ENCODE results near the gene FSTL5. TPM values are rescaled to one million over a fixed set of nuclear protein-coding genes. Genes with fewer than 3 reads are reported as not detected.

FSTL5 gene
- total and polyA plus RNA-seq, 4 donors = 28.3 to 83.4 (median 33.7) TPM

DNA sequence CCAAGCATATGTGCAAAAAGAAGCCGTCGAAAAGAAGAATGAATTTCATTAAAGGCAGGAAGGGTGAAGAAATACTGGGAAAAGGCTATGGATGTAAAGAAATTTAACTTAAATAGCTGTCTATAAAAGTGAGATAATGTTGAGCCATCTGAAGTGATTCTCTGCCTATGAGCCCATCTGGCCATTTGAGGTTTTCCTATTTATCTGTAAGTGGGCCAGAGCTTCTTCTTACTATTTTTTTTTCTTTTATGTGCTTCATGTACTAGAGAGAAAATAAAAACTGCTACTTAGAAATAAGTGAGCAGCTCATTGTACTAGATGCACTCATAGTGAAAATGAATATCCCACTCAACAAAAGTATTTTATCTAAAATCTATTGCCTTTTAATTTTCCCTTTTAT, 725.7 kb downstream of the FSTL5 start:
- H3K36me3 ChIP-seq (ENCODE audit: control insufficient read depth, insufficient read depth, low read length) = no peaks in the 10 kb centered on the region
- no peak overlapping the region for H3K4me3 ChIP-seq (ENCODE audit: low read depth, low read length)
- peak in 1 of 6 donors; percentile 6 for DNase-seq (ENCODE audit: low read depth in 4 of 6, low spot score in 6 of 6)
- H3K4me1 ChIP-seq (ENCODE audit: control insufficient read depth, insufficient read depth, low read length) = no peaks in the 10 kb centered on the region
- 57% methylated on average over 2 of the region's 2 CpGs for WGBS (ENCODE audit: insufficient coverage)
- peaks cover 2% of the 10 kb centered on the region for H3K9me3 ChIP-seq (ENCODE audit: control insufficient read depth, insufficient read depth, low read length)
- no peaks in the 10 kb centered on the region for H3K27me3 ChIP-seq (ENCODE audit: control insufficient read depth, insufficient read depth, low read length)
- H3K27ac ChIP-seq (ENCODE audit: low read depth, low read length) = no peak overlapping the region

DNA sequence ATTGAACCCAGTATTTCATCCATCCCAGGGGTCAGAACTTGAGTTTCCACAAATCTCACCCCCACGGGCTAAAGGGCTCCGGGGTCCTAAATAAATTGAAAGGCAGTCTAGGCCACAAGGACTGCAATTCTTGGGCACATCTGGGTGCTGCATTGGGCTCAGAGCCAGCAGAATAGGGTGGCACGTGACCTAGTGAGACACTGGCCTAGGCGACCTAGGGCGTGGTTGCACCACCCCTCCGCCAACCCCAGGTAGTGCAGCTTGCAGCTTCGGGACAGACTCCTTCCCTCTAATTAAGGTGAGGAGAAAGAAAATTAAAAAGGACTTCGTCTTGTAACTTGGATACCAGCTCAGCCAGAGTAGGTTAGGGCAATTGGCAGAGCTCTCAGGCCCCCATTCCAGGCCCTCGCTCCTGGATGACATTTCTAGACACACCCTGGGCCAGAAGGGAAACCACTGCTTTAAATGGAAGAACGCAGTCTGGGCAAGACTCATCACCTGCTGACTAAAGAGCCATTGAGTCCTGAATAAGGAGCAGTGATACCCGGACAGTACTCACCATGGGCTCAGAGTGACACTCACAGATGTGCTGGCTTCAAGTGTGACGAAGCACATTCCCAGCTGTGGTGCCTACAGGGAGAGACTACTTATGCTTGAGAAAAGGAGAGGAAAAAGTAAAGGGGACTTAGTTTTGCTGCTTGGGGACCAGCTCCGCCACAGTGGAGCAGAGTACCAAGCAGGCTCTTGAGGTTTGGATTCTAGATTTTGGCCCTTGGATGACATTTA, 735.4 kb downstream of the FSTL5 start:
- Histone ChIP-seq H3K4me1 (ENCODE audit: control insufficient read depth, insufficient read depth, low read length) (no peaks in the 10 kb centered on the region), H3K4me3 (ENCODE audit: low read depth, low read length) (no peak overlapping the region), H3K27me3 (ENCODE audit: control insufficient read depth, insufficient read depth, low read length) (no peaks in the 10 kb centered on the region), H3K27ac (ENCODE audit: low read depth, low read length) (no peak overlapping the region), H3K36me3 (ENCODE audit: control insufficient read depth, insufficient read depth, low read length) (no peaks in the 10 kb centered on the region), H3K9me3 (ENCODE audit: control insufficient read depth, insufficient read depth, low read length) (no peaks in the 10 kb centered on the region)
- 93% methylated on average over 8 of the region's 13 CpGs for WGBS (ENCODE audit: insufficient coverage)
- DNase-seq (ENCODE audit: low read depth in 4 of 6, low spot score in 6 of 6) = no peak

DNA sequence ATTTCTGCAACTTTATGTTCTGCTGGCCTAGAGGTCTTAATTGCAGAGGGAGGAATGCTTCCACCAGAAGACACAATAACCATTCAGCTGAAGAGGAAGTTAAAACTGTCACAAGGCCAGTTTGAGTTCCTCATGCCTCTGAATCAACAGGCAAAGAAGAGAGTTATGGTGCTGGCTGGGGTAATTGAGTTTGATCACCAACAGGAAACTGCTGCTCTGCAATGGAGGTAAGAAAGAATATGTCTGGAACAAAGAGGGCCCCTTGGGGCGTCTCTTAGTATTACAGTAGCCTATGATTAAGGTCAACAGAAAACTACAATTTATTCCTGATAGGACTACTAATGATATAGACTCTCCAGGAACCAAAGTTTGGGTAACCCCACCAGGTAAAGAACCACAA, 744.0 kb downstream of the FSTL5 start:
- H3K36me3 ChIP-seq (ENCODE audit: control insufficient read depth, insufficient read depth, low read length) = no peaks in the 10 kb centered on the region
- H3K9me3 ChIP-seq (ENCODE audit: control insufficient read depth, insufficient read depth, low read length) = no peaks in the 10 kb centered on the region
- no peaks in the 10 kb centered on the region for H3K27me3 ChIP-seq (ENCODE audit: control insufficient read depth, insufficient read depth, low read length)

DNA sequence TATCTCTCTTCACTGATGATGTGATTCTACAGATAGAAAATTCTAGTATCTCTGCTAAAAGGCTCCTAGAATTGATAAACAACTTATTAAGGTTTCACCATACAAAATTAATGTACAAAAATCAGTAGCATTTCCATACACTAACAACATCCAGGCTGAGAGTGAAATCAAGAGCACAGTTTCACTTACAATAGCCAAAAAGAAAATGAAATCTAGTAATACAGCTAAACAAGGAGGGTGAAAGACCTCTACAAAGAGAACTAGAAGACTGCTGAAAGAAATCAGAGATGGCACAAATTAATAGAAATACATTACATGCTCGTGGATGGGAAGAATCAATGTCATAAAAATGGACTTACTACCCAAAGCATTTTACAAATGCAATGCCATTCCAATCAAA, 751.9 kb downstream of the FSTL5 start:
- Histone ChIP-seq H3K4me1 (ENCODE audit: control insufficient read depth, insufficient read depth, low read length) (no peaks in the 10 kb centered on the region), H3K27ac (ENCODE audit: low read depth, low read length) (no peak overlapping the region), H3K27me3 (ENCODE audit: control insufficient read depth, insufficient read depth, low read length) (no peaks in the 10 kb centered on the region), H3K36me3 (ENCODE audit: control insufficient read depth, insufficient read depth, low read length) (no peaks in the 10 kb centered on the region), H3K4me3 (ENCODE audit: low read depth, low read length) (no peak overlapping the region), H3K9me3 (ENCODE audit: control insufficient read depth, insufficient read depth, low read length) (no peaks in the 10 kb centered on the region)
- DNase-seq (ENCODE audit: low read depth in 4 of 6, low spot score in 6 of 6) = no peak
- WGBS (ENCODE audit: insufficient coverage) = no CpG with 5 or more reads among the region's 1 CpG

More for the DNA sequence above, 744.0 kb downstream of the FSTL5 start:
- Histone ChIP-seq H3K27ac (ENCODE audit: low read depth, low read length) (no peak overlapping the region), H3K4me1 (ENCODE audit: control insufficient read depth, insufficient read depth, low read length) (no peaks in the 10 kb centered on the region), H3K4me3 (ENCODE audit: low read depth, low read length) (no peak overlapping the region)
- no peak for DNase-seq (ENCODE audit: low read depth in 4 of 6, low spot score in 6 of 6)
- WGBS (ENCODE audit: insufficient coverage) = no CpG with 5 or more reads among the region's 1 CpG

DNA sequence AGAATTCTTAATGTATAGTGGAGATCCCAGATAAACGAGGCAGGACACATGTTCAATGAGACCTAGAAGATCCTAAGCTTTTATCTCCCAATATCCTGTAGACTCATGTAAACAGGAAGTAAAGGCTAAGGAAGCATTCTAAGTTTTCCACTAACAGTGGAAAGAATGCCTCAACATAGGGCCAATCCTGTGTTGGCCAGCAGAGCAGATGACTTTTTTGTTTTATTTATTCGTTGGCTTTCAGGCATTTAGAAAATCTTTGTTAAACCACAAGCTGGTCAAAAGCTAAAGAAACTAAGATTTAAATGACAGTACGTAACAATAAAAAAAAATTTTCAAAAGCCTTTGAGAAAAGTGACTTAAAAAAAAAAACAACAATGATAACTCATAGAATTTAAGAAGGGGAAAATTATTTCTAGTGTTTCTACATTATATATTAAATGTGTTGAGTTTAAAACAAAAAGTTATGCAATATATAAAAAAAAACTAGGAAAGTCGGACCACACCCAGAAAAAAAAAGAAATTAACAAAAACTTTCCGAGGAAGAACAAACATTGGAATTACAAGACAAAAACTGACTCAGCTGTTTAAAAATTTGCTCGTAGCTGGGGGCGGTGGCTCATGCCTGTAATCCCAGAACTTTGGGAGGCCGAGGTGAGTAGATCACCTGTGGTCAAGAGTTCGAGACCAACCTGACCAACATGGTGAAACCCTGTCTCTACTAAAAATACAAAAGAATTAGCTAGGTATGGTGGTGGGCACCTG, 759.3 kb downstream of the FSTL5 start:
- Histone ChIP-seq H3K27me3 (ENCODE audit: control insufficient read depth, insufficient read depth, low read length) (no peaks in the 10 kb centered on the region), H3K36me3 (ENCODE audit: control insufficient read depth, insufficient read depth, low read length) (no peaks in the 10 kb centered on the region), H3K27ac (ENCODE audit: low read depth, low read length) (no peak overlapping the region), H3K4me1 (ENCODE audit: control insufficient read depth, insufficient read depth, low read length) (no peaks in the 10 kb centered on the region), H3K4me3 (ENCODE audit: low read depth, low read length) (no peak overlapping the region), H3K9me3 (ENCODE audit: control insufficient read depth, insufficient read depth, low read length) (no peaks in the 10 kb centered on the region)
- DNase-seq (ENCODE audit: low read depth in 4 of 6, low spot score in 6 of 6) = no peak
- WGBS (ENCODE audit: insufficient coverage) = 98% methylated on average over 4 of the region's 9 CpGs

DNA sequence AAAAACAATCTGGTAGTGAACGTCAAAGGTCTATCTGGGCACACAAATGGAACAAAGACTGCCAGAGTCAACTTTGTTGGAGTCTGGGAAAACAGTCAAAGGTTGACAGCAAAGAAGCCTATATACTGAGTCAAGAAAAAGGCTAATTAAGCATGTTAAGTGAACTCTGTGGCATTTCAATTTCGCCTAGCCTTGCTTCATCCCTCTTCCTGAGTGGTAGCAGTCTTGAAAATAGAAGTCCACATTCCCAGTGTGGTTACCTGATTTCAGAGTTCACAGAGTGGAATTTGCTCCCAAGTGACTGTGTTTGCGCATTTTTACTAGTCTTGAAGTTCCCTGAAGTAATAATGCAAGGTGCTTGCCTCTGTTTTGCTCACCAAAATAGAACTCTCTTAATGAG, 760.0 kb downstream of the FSTL5 start:
- DNase-seq (ENCODE audit: low read depth in 4 of 6, low spot score in 6 of 6) = no peak
- no peaks in the 10 kb centered on the region for H3K9me3 ChIP-seq (ENCODE audit: control insufficient read depth, insufficient read depth, low read length)
- no peak overlapping the region for H3K27ac ChIP-seq (ENCODE audit: low read depth, low read length)
- H3K4me3 ChIP-seq (ENCODE audit: low read depth, low read length) = no peak overlapping the region
- no peaks in the 10 kb centered on the region for H3K27me3 ChIP-seq (ENCODE audit: control insufficient read depth, insufficient read depth, low read length)
- 83% methylated on average over 1 of the region's 3 CpGs for WGBS (ENCODE audit: insufficient coverage)
- H3K36me3 ChIP-seq (ENCODE audit: control insufficient read depth, insufficient read depth, low read length) = no peaks in the 10 kb centered on the region
- H3K4me1 ChIP-seq (ENCODE audit: control insufficient read depth, insufficient read depth, low read length) = no peaks in the 10 kb centered on the region

DNA sequence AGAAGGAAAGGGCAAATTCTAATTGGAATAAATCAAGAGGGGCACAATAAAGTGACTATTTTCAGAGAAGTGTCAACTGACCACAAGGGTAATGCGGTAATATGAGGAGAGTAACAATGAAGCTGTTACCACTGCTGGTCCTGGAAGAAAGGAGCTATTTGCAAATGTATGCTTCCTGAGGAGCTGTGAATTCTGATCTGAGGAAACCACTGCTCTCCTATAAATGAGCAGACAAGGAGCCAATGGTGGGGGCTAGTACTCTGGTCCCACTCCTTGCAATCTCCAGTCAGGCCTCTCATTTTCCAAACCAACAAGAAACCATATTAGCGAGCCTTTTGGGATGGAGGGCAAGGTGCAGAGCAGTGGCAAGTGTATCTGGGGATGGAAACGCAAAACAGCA, 770.2 kb downstream of the FSTL5 start:
- H3K4me3 ChIP-seq (ENCODE audit: low read depth, low read length) = no peak overlapping the region
- H3K9me3 ChIP-seq (ENCODE audit: control insufficient read depth, insufficient read depth, low read length) = no peaks in the 10 kb centered on the region
- H3K27me3 ChIP-seq (ENCODE audit: control insufficient read depth, insufficient read depth, low read length) = no peaks in the 10 kb centered on the region
- no peak for DNase-seq (ENCODE audit: low read depth in 4 of 6, low spot score in 6 of 6)
- H3K27ac ChIP-seq (ENCODE audit: low read depth, low read length) = no peak overlapping the region
- no peaks in the 10 kb centered on the region for H3K4me1 ChIP-seq (ENCODE audit: control insufficient read depth, insufficient read depth, low read length)
- no peaks in the 10 kb centered on the region for H3K36me3 ChIP-seq (ENCODE audit: control insufficient read depth, insufficient read depth, low read length)
- whole genome bisulfite sequencing (ENCODE audit: insufficient coverage) = 61% methylated on average over 2 of the region's 3 CpGs

DNA sequence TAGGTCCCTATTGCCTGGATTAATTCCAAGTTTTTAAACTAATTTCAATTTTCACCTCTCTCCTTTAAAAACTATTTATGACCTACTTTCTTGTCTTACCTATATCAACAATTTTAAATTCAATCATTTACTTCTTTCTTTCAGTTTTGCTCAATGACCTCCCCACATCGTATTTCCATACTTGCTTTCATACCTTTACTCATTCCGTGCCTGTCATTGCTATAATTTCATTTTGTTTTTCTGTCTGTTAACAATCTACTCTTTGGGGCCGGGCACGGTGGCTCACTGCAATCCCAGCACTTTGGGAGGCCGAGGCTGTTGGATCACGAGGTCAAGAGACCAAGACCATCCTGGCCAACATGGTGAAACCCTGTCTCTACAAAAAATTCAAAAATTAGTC, 781.1 kb downstream of the FSTL5 start:
- no peak for DNase-seq (ENCODE audit: low read depth in 4 of 6, low spot score in 6 of 6)
- WGBS (ENCODE audit: insufficient coverage) = 95% methylated on average over 4 of the region's 6 CpGs
- no peaks in the 10 kb centered on the region for H3K4me1 ChIP-seq (ENCODE audit: control insufficient read depth, insufficient read depth, low read length)

DNA sequence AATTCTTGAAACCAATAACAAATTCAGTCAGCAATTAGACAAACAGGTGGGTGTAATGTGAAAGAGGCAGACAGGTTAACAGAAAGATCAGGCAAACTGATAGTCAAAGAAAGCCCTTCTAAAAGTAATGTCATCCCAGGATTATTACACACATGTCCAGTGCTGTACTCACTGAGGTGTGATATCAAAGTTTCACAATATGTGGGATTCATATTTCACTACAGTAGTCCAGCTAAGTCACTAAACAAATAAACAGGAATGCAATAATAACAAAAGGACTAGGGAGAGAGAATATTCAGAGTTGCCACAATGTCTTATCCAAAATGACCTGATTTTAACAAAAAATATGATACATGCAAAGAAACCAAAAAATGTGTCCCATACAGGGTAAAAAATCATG, 787.5 kb downstream of the FSTL5 start:
- Histone ChIP-seq H3K27ac (ENCODE audit: low read depth, low read length) (no peak overlapping the region), H3K36me3 (ENCODE audit: control insufficient read depth, insufficient read depth, low read length) (no peaks in the 10 kb centered on the region)

More for the DNA sequence above, 781.1 kb downstream of the FSTL5 start:
- H3K9me3 ChIP-seq (ENCODE audit: control insufficient read depth, insufficient read depth, low read length) = no peaks in the 10 kb centered on the region
- no peak overlapping the region for H3K27ac ChIP-seq (ENCODE audit: low read depth, low read length)
- no peak overlapping the region for H3K4me3 ChIP-seq (ENCODE audit: low read depth, low read length)
- H3K36me3 ChIP-seq (ENCODE audit: control insufficient read depth, insufficient read depth, low read length) = no peaks in the 10 kb centered on the region
- no peaks in the 10 kb centered on the region for H3K27me3 ChIP-seq (ENCODE audit: control insufficient read depth, insufficient read depth, low read length)

DNA sequence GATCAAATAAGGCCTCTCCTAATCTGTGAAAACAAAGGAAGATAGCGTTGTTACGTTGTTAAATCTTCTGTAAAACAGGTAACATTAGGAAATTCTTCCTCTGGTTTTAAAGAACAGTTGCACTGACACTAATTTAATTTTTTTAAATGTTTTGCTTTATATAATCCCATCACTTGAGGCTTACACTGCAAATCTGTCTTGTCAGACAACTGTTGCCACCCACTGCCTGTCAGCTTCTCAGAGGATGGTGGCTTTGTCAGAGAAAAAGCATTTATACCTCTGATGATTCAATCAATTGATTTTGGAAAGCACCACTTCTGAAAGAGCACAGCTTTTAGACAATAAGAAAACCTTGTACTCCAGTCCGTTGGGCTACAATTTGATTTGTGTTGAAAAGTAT, 799.1 kb downstream of the FSTL5 start:
- no CpG with 5 or more reads among the region's 3 CpGs for WGBS (ENCODE audit: insufficient coverage)
- no peak for DNase-seq (ENCODE audit: low read depth in 4 of 6, low spot score in 6 of 6)

More for the DNA sequence above, 787.5 kb downstream of the FSTL5 start:
- no peaks in the 10 kb centered on the region for H3K4me1 ChIP-seq (ENCODE audit: control insufficient read depth, insufficient read depth, low read length)
- H3K4me3 ChIP-seq (ENCODE audit: low read depth, low read length) = no peak overlapping the region
- DNase-seq (ENCODE audit: low read depth in 4 of 6, low spot score in 6 of 6) = no peak
- no peaks in the 10 kb centered on the region for H3K27me3 ChIP-seq (ENCODE audit: control insufficient read depth, insufficient read depth, low read length)
- no peaks in the 10 kb centered on the region for H3K9me3 ChIP-seq (ENCODE audit: control insufficient read depth, insufficient read depth, low read length)

More for the DNA sequence above, 799.1 kb downstream of the FSTL5 start:
- Histone ChIP-seq H3K9me3 (ENCODE audit: control insufficient read depth, insufficient read depth, low read length) (no peaks in the 10 kb centered on the region), H3K4me1 (ENCODE audit: control insufficient read depth, insufficient read depth, low read length) (no peaks in the 10 kb centered on the region), H3K27ac (ENCODE audit: low read depth, low read length) (no peak overlapping the region), H3K27me3 (ENCODE audit: control insufficient read depth, insufficient read depth, low read length) (no peaks in the 10 kb centered on the region), H3K4me3 (ENCODE audit: low read depth, low read length) (no peak overlapping the region), H3K36me3 (ENCODE audit: control insufficient read depth, insufficient read depth, low read length) (no peaks in the 10 kb centered on the region)

Measured in spinal cord (tissue), 10 donors.